Neural cell (in vitro differentiated cells): Measurements from ENCODE around the gene SNAPC1. TPM values are rescaled to one million over a fixed set of nuclear protein-coding genes. Genes with fewer than 3 reads are reported as not detected.
"Not testable (repeated sequence)": the region's sequence is repeated elsewhere in the genome, so short reads cannot be mapped to it uniquely, and the experiment has no call there.

Source experiments
- H2AFZ ChIP-seq: fragments of 200-600, 300-800 bp; sonication (generic), shearing (Covaris generic); 2 replicates; pipeline ENCODE4 v1.6.0; 2014; ENCODE audit warnings: low read depth, mild to moderate bottlenecking, antibody characterized with exemption, low read length, moderate library complexity
- H3F3A ChIP-seq: fragments of 200-600 bp; shearing (Covaris generic); 2 replicates; pipeline ENCODE4 v1.6.1; 2016; ENCODE audit warnings: mild to moderate bottlenecking, moderate library complexity, mixed read lengths, antibody characterized with exemption, low read length; ENCODE audit not compliant: insufficient read depth, poor library complexity, severe bottlenecking
- H3K27ac ChIP-seq: fragments of 200-600, 300-800 bp; sonication (generic), shearing (Covaris generic); 2 replicates; pipeline ENCODE4 v1.5.1; 2014; ENCODE audit warnings: mild to moderate bottlenecking, low read length, moderate library complexity
- H3K27me3 ChIP-seq: fragments of 300-800, 200-600 bp; sonication (generic), shearing (Covaris generic); 2 replicates; pipeline ENCODE4 v1.6.0; 2014; ENCODE audit warnings: mild to moderate bottlenecking, low read depth, low read length, moderate library complexity; ENCODE audit not compliant: insufficient read depth
- H3K36me3 ChIP-seq: fragments of 300-800, 200-600 bp; sonication (generic), shearing (Covaris generic); 2 replicates; pipeline ENCODE4 v1.5.1; 2014; ENCODE audit warnings: mild to moderate bottlenecking, antibody characterized with exemption, low read length, moderate library complexity; ENCODE audit not compliant: insufficient read depth
- H3K4me2 ChIP-seq: fragments of 300-800, 200-600 bp; sonication (generic), shearing (Covaris generic); 2 replicates; pipeline ENCODE4 v1.6.0; 2014; ENCODE audit warnings: mild to moderate bottlenecking, low read length
- H3K4me3 ChIP-seq: fragments of 300-800, 200-600 bp; sonication (generic), shearing (Covaris generic); 2 replicates; pipeline ENCODE4 v1.5.1; 2014; ENCODE audit warnings: mild to moderate bottlenecking, low read length, moderate library complexity
- H3K79me2 ChIP-seq: fragments of 200-600 bp; shearing (Covaris generic); replicated peaks from 2 replicates; pipeline ENCODE4 v1.6.0; 2014; ENCODE audit warnings: mild to moderate bottlenecking, low read length, moderate library complexity; ENCODE audit not compliant: insufficient read depth
- H3K9ac ChIP-seq: fragments of 300-800, 200-600 bp; sonication (generic), shearing (Covaris generic); 2 replicates; pipeline ENCODE4 v1.6.1; 2016; ENCODE audit warnings: mild to moderate bottlenecking, low read length, mixed read lengths
- H3K9me2 ChIP-seq: fragments of 200-600 bp; shearing (Covaris generic); 2 replicates; pipeline ENCODE4 v1.6.1; 2016; ENCODE audit warnings: mild to moderate bottlenecking, low read length, mixed read lengths; ENCODE audit not compliant: insufficient read depth
- H3K9me3 ChIP-seq: fragments of 200-600, 300-800 bp; sonication (generic), shearing (Covaris generic); 2 replicates; pipeline ENCODE4 v1.6.1; 2016; ENCODE audit warnings: mild to moderate bottlenecking, mixed run types, low read length, moderate library complexity, mixed read lengths
- H4K20me1 ChIP-seq: fragments of 200-600 bp; shearing (Covaris generic); 2 replicates; pipeline ENCODE4 v1.6.1; 2016; ENCODE audit warnings: mild to moderate bottlenecking, mixed run types; ENCODE audit not compliant: insufficient read depth
- CTCF ChIP-seq: fragments of 450-650 bp; IDR thresholded peaks from 2 replicates; pipeline ENCODE4 v1.5.1; 2014; ENCODE audit warnings: antibody characterized with exemption, mild to moderate bottlenecking, moderate library complexity; ENCODE audit not compliant: poor library complexity, severe bottlenecking
- EP300 ChIP-seq: fragments of 450-650 bp; conservative IDR thresholded peaks from 2 replicates; pipeline ENCODE4 v1.6.1; 2014; ENCODE audit warnings: antibody characterized with exemption, mild to moderate bottlenecking, moderate library complexity; ENCODE audit not compliant: poor library complexity, severe bottlenecking
- EZH2 ChIP-seq: fragments of 200-600, 300-800 bp; shearing (Covaris generic), sonication (generic); IDR thresholded peaks from 2 replicates; pipeline ENCODE4 v1.6.1; 2014; ENCODE audit warnings: antibody characterized with exemption, low read length, borderline replicate concordance, mild to moderate bottlenecking; ENCODE audit not compliant: insufficient read depth, poor library complexity, severe bottlenecking
- MXI1 ChIP-seq: fragments of 450-650 bp; conservative IDR thresholded peaks from 2 replicates; pipeline ENCODE4 v1.6.1; 2014; ENCODE audit warnings: antibody characterized with exemption, mild to moderate bottlenecking; ENCODE audit not compliant: poor library complexity, severe bottlenecking
- POLR2AphosphoS5 ChIP-seq: IDR thresholded peaks from 2 replicates; pipeline ENCODE4 v1.6.1; 2012
- RAD21 ChIP-seq: fragments of 450-650 bp; conservative IDR thresholded peaks from 2 replicates; pipeline ENCODE4 v1.6.1; 2014; ENCODE audit warnings: antibody characterized with exemption, mild to moderate bottlenecking, moderate library complexity
- SMC3 ChIP-seq: fragments of 450-650 bp; conservative IDR thresholded peaks from 2 replicates; pipeline ENCODE4 v1.6.1; 2014; ENCODE audit warnings: antibody characterized with exemption, mild to moderate bottlenecking, moderate library complexity; ENCODE audit not compliant: poor library complexity
- TAF1 ChIP-seq: IDR thresholded peaks from 2 replicates; pipeline ENCODE4 v1.6.1; 2012; ENCODE audit warnings: low read depth
- polyA plus RNA-seq: library from polyadenylated mRNA; depleted of rRNA; stranded (reverse); fragments of >200 nt; gene quantifications from 2 replicates; pipeline ENCODE4 v1.2.3, GENCODE V29; 2014
- TF ChIP-seq, protein P1 (sequence below): IDR thresholded peaks from 2 replicates; pipeline ENCODE4 v1.6.1; 2012; ENCODE audit warnings: borderline replicate concordance

Gene SNAPC1
- polyA plus RNA-seq, 1 donor from 2014 or later, result 7.1 TPM

- no peaks in the 10 kb centered on the region for H3F3A ChIP-seq
- no peaks in the 10 kb centered on the region for H3K9me3 ChIP-seq
- H3K4me3 ChIP-seq, result no peak overlapping the region
- no peaks in the 10 kb centered on the region for H3K9me2 ChIP-seq
- peaks cover 8% of the 10 kb centered on the region for H3K36me3 ChIP-seq
- no peaks in the 10 kb centered on the region for H3K79me2 ChIP-seq
- no peak overlapping the region for H3K9ac ChIP-seq
- TF ChIP-seq, protein P1, sequence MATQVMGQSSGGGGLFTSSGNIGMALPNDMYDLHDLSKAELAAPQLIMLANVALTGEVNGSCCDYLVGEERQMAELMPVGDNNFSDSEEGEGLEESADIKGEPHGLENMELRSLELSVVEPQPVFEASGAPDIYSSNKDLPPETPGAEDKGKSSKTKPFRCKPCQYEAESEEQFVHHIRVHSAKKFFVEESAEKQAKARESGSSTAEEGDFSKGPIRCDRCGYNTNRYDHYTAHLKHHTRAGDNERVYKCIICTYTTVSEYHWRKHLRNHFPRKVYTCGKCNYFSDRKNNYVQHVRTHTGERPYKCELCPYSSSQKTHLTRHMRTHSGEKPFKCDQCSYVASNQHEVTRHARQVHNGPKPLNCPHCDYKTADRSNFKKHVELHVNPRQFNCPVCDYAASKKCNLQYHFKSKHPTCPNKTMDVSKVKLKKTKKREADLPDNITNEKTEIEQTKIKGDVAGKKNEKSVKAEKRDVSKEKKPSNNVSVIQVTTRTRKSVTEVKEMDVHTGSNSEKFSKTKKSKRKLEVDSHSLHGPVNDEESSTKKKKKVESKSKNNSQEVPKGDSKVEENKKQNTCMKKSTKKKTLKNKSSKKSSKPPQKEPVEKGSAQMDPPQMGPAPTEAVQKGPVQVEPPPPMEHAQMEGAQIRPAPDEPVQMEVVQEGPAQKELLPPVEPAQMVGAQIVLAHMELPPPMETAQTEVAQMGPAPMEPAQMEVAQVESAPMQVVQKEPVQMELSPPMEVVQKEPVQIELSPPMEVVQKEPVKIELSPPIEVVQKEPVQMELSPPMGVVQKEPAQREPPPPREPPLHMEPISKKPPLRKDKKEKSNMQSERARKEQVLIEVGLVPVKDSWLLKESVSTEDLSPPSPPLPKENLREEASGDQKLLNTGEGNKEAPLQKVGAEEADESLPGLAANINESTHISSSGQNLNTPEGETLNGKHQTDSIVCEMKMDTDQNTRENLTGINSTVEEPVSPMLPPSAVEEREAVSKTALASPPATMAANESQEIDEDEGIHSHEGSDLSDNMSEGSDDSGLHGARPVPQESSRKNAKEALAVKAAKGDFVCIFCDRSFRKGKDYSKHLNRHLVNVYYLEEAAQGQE, result no peak
- TF ChIP-seq TAF1 (no peak), EZH2 (no peak), RAD21 (no peak), CTCF (no peak), POLR2AphosphoS5 (no peak), EP300 (no peak), MXI1 (no peak), SMC3 (no peak)
- no peak overlapping the region for H3K27ac ChIP-seq
- no peak overlapping the region for H3K4me2 ChIP-seq
- no peaks in the 10 kb centered on the region for H4K20me1 ChIP-seq
- no peak overlapping the region for H2AFZ ChIP-seq
- H3K27me3 ChIP-seq, result no peaks in the 10 kb centered on the region
Observed at GRCh38 chr14:61744238-61744637, 18.0 kb upstream of the SNAPC1 start.

DNA sequence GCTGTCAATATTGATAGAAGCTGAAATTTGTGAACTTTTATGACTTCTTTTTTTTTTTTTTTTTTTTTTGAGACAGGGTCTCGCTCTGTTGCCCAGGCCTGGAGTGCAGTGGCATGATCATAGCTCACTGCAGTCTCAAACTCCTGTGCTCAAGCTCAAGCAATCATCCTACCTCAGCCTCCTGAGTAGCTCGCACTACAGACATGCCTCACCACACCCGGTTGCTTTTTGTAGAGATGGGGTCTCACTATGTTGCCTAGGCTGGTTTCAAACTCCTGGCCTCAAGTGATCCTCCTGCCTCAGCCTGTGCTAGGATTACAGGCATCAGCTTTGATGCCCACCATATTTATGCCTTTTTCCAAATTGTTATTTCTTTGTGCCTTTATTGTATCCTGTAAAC is 15.9 kb upstream of the SNAPC1 start:
- not testable (repeated sequence) for H3K36me3 ChIP-seq, H3K79me2 ChIP-seq, H3K27ac ChIP-seq, H3F3A ChIP-seq, H4K20me1 ChIP-seq, H3K9me2 ChIP-seq, H3K27me3 ChIP-seq, H3K9ac ChIP-seq, H3K4me2 ChIP-seq, H2AFZ ChIP-seq, H3K4me3 ChIP-seq, H3K9me3 ChIP-seq

DNA sequence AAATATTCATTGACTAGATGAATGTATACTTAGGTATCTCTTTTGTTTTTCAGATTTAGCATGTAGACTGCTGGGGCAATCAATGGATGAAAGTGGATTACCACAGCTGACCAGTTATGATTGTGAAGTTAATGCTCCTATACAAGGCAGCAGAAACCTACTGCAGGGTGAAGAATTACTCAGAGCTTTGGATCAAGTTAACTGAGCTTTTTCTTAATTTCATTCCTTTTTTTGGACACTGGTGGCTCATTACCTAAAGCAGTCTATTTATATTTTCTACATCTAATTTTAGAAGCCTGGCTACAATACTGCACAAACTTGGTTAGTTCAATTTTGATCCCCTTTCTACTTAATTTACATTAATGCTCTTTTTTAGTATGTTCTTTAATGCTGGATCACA is 15.3 kb upstream of the SNAPC1 start:
- Histone ChIP-seq H3K36me3 (peaks cover 8% of the 10 kb centered on the region), H3K27me3 (no peaks in the 10 kb centered on the region), H4K20me1 (no peaks in the 10 kb centered on the region), H3K9ac (no peak overlapping the region), H3K4me2 (no peak overlapping the region), H3K79me2 (no peaks in the 10 kb centered on the region), H3F3A (no peaks in the 10 kb centered on the region), H3K4me3 (no peak overlapping the region), H3K9me2 (no peaks in the 10 kb centered on the region), H2AFZ (no peak overlapping the region), H3K27ac (no peak overlapping the region), H3K9me3 (no peaks in the 10 kb centered on the region)
- TF ChIP-seq, protein P1, result no peak
- no peak for TF ChIP-seq SMC3
- no peak for TF ChIP-seq TAF1
- TF ChIP-seq CTCF, result no peak
- no peak for TF ChIP-seq EZH2
- TF ChIP-seq POLR2AphosphoS5, result no peak
- TF ChIP-seq EP300, result no peak
- no peak for TF ChIP-seq RAD21
- TF ChIP-seq MXI1, result no peak
